ENCODE measurements around the gene TECTB.

The TECTB gene

DNA sequence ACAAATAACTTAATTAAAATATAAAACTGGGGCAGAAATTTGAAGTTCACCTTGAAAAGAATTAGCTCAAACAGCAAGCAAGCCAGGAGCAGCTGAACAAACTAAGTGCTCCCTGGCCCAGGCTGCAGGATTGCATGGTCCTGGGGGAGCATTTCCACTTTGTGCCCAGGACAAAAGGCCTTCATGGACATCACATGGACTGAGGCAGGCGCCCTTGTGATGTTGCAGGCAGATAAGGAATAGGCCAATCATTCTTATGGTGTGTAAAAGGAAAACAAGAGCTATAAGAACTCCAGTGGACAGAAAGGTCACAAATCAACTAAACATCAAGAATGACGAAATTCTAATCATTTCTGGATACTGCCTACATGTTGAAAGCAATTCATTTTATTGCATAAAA, 17.5 kb upstream of the TECTB start:
- ATAC-seq (ENCODE audit: low read depth) (no peak), DNase-seq (ENCODE audit: low spot score) (no peak)
- H3K9me3 ChIP-seq (ENCODE audit: severe bottlenecking): no peaks in the 10 kb centered on the region
- H3K27me3 ChIP-seq (ENCODE audit: insufficient read depth, poor library complexity, severe bottlenecking): no peaks in the 10 kb centered on the region
- no peak overlapping the region for H3K4me3 ChIP-seq (ENCODE audit: severe bottlenecking)
- TF ChIP-seq CTCF (IDR thresholded peaks at IDR 0.05; ENCODE audit: poor library complexity, severe bottlenecking): no peak
- no peaks in the 10 kb centered on the region for H3K4me1 ChIP-seq (ENCODE audit: insufficient read depth, poor library complexity, severe bottlenecking)
- H3K27ac ChIP-seq (ENCODE audit: poor library complexity, severe bottlenecking): no peak overlapping the region
- H3K36me3 ChIP-seq (ENCODE audit: low read depth): no peaks in the 10 kb centered on the region

DNA sequence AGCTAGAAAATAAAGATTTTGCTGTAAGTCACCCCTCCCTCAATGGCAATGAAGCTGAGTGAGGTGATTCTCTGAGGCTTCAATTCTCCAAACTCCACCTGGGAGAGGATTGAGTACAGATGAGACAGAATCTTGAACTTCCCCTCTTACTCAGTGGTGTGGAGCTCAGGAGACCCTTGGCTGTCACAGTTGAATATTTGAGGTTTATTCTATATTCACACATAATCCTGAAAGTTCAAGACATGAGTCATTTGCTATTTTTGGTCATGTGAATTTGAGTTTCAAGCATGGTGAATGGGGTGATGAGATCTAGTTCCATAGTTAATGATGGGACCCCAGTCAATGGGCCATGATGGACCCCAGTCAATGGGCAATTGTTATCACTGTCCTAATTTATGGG, 13.9 kb upstream of the TECTB start:
- Histone ChIP-seq H3K9me3 (ENCODE audit: severe bottlenecking) (no peaks in the 10 kb centered on the region), H3K4me1 (ENCODE audit: insufficient read depth, poor library complexity, severe bottlenecking) (no peaks in the 10 kb centered on the region), H3K27me3 (ENCODE audit: insufficient read depth, poor library complexity, severe bottlenecking) (no peaks in the 10 kb centered on the region), H3K4me3 (ENCODE audit: severe bottlenecking) (no peak overlapping the region), H3K36me3 (ENCODE audit: low read depth) (no peaks in the 10 kb centered on the region), H3K27ac (ENCODE audit: poor library complexity, severe bottlenecking) (no peak overlapping the region)
- ATAC-seq (ENCODE audit: low read depth) (no peak), DNase-seq (ENCODE audit: low spot score) (no peak)
- no peak for TF ChIP-seq CTCF (IDR thresholded peaks at IDR 0.05; ENCODE audit: poor library complexity, severe bottlenecking)

GRCh38 chr10:112271982-112272381, 11.2 kb upstream of the TECTB start:
- DNase-seq (ENCODE audit: low spot score) (no peak), ATAC-seq (ENCODE audit: low read depth) (no peak)
- Histone ChIP-seq H3K4me3 (ENCODE audit: severe bottlenecking) (no peak overlapping the region), H3K9me3 (ENCODE audit: severe bottlenecking) (no peaks in the 10 kb centered on the region), H3K27me3 (ENCODE audit: insufficient read depth, poor library complexity, severe bottlenecking) (no peaks in the 10 kb centered on the region), H3K36me3 (ENCODE audit: low read depth) (no peaks in the 10 kb centered on the region), H3K4me1 (ENCODE audit: insufficient read depth, poor library complexity, severe bottlenecking) (no peaks in the 10 kb centered on the region), H3K27ac (ENCODE audit: poor library complexity, severe bottlenecking) (no peak overlapping the region)
- TF ChIP-seq CTCF (IDR thresholded peaks at IDR 0.05; ENCODE audit: poor library complexity, severe bottlenecking): no peak

- H3K4me1 ChIP-seq (ENCODE audit: insufficient read depth, poor library complexity, severe bottlenecking): no peaks in the 10 kb centered on the region
- H3K36me3 ChIP-seq (ENCODE audit: low read depth): no peaks in the 10 kb centered on the region
- no peak for DNase-seq (ENCODE audit: low spot score)
- no peak overlapping the region for H3K27ac ChIP-seq (ENCODE audit: poor library complexity, severe bottlenecking)
- H3K9me3 ChIP-seq (ENCODE audit: severe bottlenecking): no peaks in the 10 kb centered on the region
- no peak for ATAC-seq (ENCODE audit: low read depth)
- H3K27me3 ChIP-seq (ENCODE audit: insufficient read depth, poor library complexity, severe bottlenecking): no peaks in the 10 kb centered on the region
- TF ChIP-seq CTCF (IDR thresholded peaks at IDR 0.05; ENCODE audit: poor library complexity, severe bottlenecking): no peak
- H3K4me3 ChIP-seq (ENCODE audit: severe bottlenecking): no peak overlapping the region
Measured at GRCh38 chr10:112274831-112275230, 8.4 kb upstream of the TECTB start.

GRCh38 chr10:112275512-112276245, 7.5 kb upstream of the TECTB start:
- H3K27me3 ChIP-seq (ENCODE audit: insufficient read depth, poor library complexity, severe bottlenecking): no peaks in the 10 kb centered on the region
- H3K9me3 ChIP-seq (ENCODE audit: severe bottlenecking): no peaks in the 10 kb centered on the region
- no peak for TF ChIP-seq CTCF (IDR thresholded peaks at IDR 0.05; ENCODE audit: poor library complexity, severe bottlenecking)
- no peak overlapping the region for H3K4me3 ChIP-seq (ENCODE audit: severe bottlenecking)
- no peaks in the 10 kb centered on the region for H3K4me1 ChIP-seq (ENCODE audit: insufficient read depth, poor library complexity, severe bottlenecking)
- DNase-seq (ENCODE audit: low spot score): no peak
- no peak for ATAC-seq (ENCODE audit: low read depth)
- no peak overlapping the region for H3K27ac ChIP-seq (ENCODE audit: poor library complexity, severe bottlenecking)
- H3K36me3 ChIP-seq (ENCODE audit: low read depth): no peaks in the 10 kb centered on the region

All from RWPE2 (cell line).